ENCODE data around the gene KLC3.
"Not testable (repeated sequence)": the region's sequence is repeated elsewhere in the genome, so short reads cannot be mapped to it uniquely, and the experiment has no call there.

DNA sequence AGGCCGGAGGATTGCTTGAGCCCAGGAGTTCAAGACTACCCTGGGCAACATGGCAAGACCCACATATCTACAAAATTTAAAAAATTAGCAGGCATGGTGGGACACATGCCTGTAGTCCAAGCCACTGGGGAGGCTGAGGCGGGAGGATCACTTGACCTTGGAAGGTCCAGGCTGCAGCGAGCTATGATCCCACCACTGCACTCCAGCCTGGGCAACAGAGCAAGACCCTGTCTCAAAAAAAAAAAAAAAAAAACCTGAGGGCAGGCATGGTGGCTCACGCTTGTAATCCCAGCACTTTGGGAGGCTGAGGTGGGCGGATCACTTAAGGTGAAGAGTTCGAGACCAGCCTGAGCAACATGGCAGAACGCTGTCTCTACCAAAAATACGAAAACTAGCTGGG, 31.2 kb upstream of the KLC3 start:
- TF ChIP-seq, protein P1, sequence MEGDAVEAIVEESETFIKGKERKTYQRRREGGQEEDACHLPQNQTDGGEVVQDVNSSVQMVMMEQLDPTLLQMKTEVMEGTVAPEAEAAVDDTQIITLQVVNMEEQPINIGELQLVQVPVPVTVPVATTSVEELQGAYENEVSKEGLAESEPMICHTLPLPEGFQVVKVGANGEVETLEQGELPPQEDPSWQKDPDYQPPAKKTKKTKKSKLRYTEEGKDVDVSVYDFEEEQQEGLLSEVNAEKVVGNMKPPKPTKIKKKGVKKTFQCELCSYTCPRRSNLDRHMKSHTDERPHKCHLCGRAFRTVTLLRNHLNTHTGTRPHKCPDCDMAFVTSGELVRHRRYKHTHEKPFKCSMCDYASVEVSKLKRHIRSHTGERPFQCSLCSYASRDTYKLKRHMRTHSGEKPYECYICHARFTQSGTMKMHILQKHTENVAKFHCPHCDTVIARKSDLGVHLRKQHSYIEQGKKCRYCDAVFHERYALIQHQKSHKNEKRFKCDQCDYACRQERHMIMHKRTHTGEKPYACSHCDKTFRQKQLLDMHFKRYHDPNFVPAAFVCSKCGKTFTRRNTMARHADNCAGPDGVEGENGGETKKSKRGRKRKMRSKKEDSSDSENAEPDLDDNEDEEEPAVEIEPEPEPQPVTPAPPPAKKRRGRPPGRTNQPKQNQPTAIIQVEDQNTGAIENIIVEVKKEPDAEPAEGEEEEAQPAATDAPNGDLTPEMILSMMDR (conservative IDR thresholded peaks at IDR 0.05; ENCODE audit: low read length): not testable (repeated sequence)
- not testable (repeated sequence) for TF ChIP-seq EZH2phosphoT487 (IDR thresholded peaks at IDR 0.05; ENCODE audit: borderline replicate concordance)

Data from Loucy (cell line).